IMR-90 (cell line): ENCODE measurements around the gene ZCCHC17. TPM values are rescaled to one million over a fixed set of nuclear protein-coding genes. Genes with fewer than 3 reads are reported as not detected.
A peak's percentile ranks its signal among the peaks of the same experiment; 100 is the strongest.

Experiments used
- ATAC-seq: fragments of 200-7000 bp; cut with Tn5 transposase; 2 replicates; pipeline ENCODE4 v1.9.1; 2020; ENCODE audit warnings: low read depth, mild to moderate bottlenecking, moderate library complexity
- BruUV-seq: library from RNA; stranded (reverse); fragments of 400-500 nt; replicated peaks from 2 replicates; lab custom pipeline; 2021; lab: Mats Ljungman, UMichigan
- CTCF ChIA-PET: fragments of 300-600 bp; formaldehyde crosslinking; extraction: SDS; loops from one replicate; lab custom pipeline; 2021; ENCODE audit warnings: antibody characterized with exemption; lab: Yijun Ruan, JAX
- POLR2A ChIA-PET: fragments of 300-600 bp; sonication (Branson Sonifier 250); formaldehyde crosslinking; loops from one replicate; lab custom pipeline; 2022; ENCODE audit warnings: antibody characterized with exemption; ENCODE audit not compliant: unreplicated experiment; lab: Charles Lee
- DNase-seq: peaks from one replicate; pipeline ENCODE4 v3.0.0; 2013
- H2AFZ ChIP-seq: replicated peaks from 2 replicates; pipeline ENCODE3; 2013; ENCODE audit warnings: low read length, mild to moderate bottlenecking; ENCODE audit not compliant: poor library complexity
- H2AK5ac ChIP-seq: 2 replicates; pipeline ENCODE4 v1.6.1; 2013; ENCODE audit warnings: low read depth, low read length, inconsistent platforms
- H2AK9ac ChIP-seq: replicated peaks from 2 replicates; pipeline ENCODE3; 2013; ENCODE audit warnings: mild to moderate bottlenecking, low read depth, low read length, moderate library complexity; ENCODE audit not compliant: poor library complexity
- H2BK120ac ChIP-seq: 2 replicates; pipeline ENCODE4 v1.6.1; 2013; ENCODE audit warnings: low read depth, low read length, inconsistent platforms
- H2BK15ac ChIP-seq: 3 replicates; pipeline ENCODE4 v1.6.1; 2013; ENCODE audit warnings: low read depth, low read length, inconsistent platforms
- H2BK20ac ChIP-seq: 2 replicates; pipeline ENCODE4 v1.6.1; 2013; ENCODE audit warnings: low read depth, mild to moderate bottlenecking, inconsistent platforms, low read length, moderate library complexity
- H2BK5ac ChIP-seq: 2 replicates; pipeline ENCODE4 v1.6.1; 2013; ENCODE audit warnings: mild to moderate bottlenecking, low read depth, low read length, inconsistent platforms; ENCODE audit not compliant: poor library complexity, severe bottlenecking
- H3K14ac ChIP-seq: replicated peaks from 2 replicates; pipeline ENCODE4 v1.6.1; 2013; ENCODE audit warnings: low read depth, low read length, inconsistent platforms
- H3K18ac ChIP-seq: 2 replicates; pipeline ENCODE4 v1.6.1; 2013; ENCODE audit warnings: low read depth, low read length, control low read depth
- H3K23ac ChIP-seq: 2 replicates; pipeline ENCODE4 v1.6.1; 2013; ENCODE audit warnings: low read depth, low read length, inconsistent platforms
- H3K27ac ChIP-seq: 2 replicates; pipeline ENCODE4 v1.5.1; 2013; ENCODE audit warnings: mild to moderate bottlenecking, control low read depth, low read length; ENCODE audit not compliant: insufficient read depth
- H3K27me3 ChIP-seq: 2 replicates; pipeline ENCODE4 v1.6.1; 2013; ENCODE audit warnings: low read length; ENCODE audit not compliant: control insufficient read depth, insufficient read depth
- H3K36me3 ChIP-seq: 2 replicates; pipeline ENCODE4 v1.6.1; 2013; ENCODE audit warnings: low read length, mixed read lengths; ENCODE audit not compliant: control insufficient read depth, insufficient read depth
- H3K4ac ChIP-seq: 2 replicates; pipeline ENCODE4 v1.6.1; 2013; ENCODE audit warnings: low read depth, low read length, inconsistent platforms
- H3K4me1 ChIP-seq: 2 replicates; pipeline ENCODE4 v1.6.1; 2013; ENCODE audit warnings: low read length, mixed read lengths; ENCODE audit not compliant: control insufficient read depth, insufficient read depth
- H3K4me2 ChIP-seq: 2 replicates; pipeline ENCODE4 v1.6.1; 2013; ENCODE audit warnings: low read depth, mild to moderate bottlenecking, control low read depth, low read length, moderate library complexity
- H3K4me3 ChIP-seq: 2 replicates; pipeline ENCODE4 v1.5.1; 2013; ENCODE audit warnings: low read depth, mild to moderate bottlenecking, control low read depth, low read length, moderate library complexity; ENCODE audit not compliant: insufficient read depth
- H3K56ac ChIP-seq: 2 replicates; pipeline ENCODE4 v1.6.1; 2013; ENCODE audit warnings: low read length, inconsistent platforms; ENCODE audit not compliant: insufficient read depth; ENCODE audit errors: extremely low read depth
- H3K79me1 ChIP-seq, 2 experiments: 2 replicates each; pipeline ENCODE4 v1.6.1; 2013; ENCODE audit warnings: low read length in 2 of 2, inconsistent platforms in 1 of 2, low read depth in 1 of 2
- H3K9ac ChIP-seq: 2 replicates; pipeline ENCODE4 v1.6.1; 2013; ENCODE audit warnings: low read depth, low read length, control low read depth
- H3K9me1 ChIP-seq: 2 replicates; pipeline ENCODE4 v1.6.1; 2013; ENCODE audit warnings: low read length, inconsistent platforms; ENCODE audit not compliant: insufficient read depth
- H3K9me3 ChIP-seq: 2 replicates; pipeline ENCODE4 v1.6.1; 2013; ENCODE audit warnings: low read length; ENCODE audit not compliant: control insufficient read depth, insufficient read depth
- H4K20me1 ChIP-seq: 2 replicates; pipeline ENCODE4 v1.6.1; 2013; ENCODE audit warnings: low read length, inconsistent platforms; ENCODE audit not compliant: insufficient read depth
- H4K5ac ChIP-seq: 2 replicates; pipeline ENCODE4 v1.6.1; 2013; ENCODE audit warnings: mild to moderate bottlenecking, low read depth, low read length, control low read depth
- H4K8ac ChIP-seq, 2 experiments: 2 replicates each; pipeline ENCODE4 v1.6.1; 2013; ENCODE audit warnings: low read depth in 2 of 2, low read length in 2 of 2, control low read depth in 1 of 2, inconsistent platforms in 1 of 2
- H4K91ac ChIP-seq: 2 replicates; pipeline ENCODE4 v1.6.1; 2013; ENCODE audit warnings: low read depth, low read length, inconsistent platforms; ENCODE audit not compliant: insufficient read depth
- CHD1 ChIP-seq: IDR thresholded peaks from 2 replicates; pipeline ENCODE4 v1.6.1; 2012; ENCODE audit warnings: low read depth, low read length, improper control_type of control experiment
- FOS ChIP-seq: fragments of 150-350 bp; IDR thresholded peaks from 2 replicates; pipeline ENCODE4 v1.6.1; 2016; ENCODE audit warnings: low read depth, low read length
- MAZ ChIP-seq: IDR thresholded peaks from 2 replicates; pipeline ENCODE4 v1.6.1; 2012; ENCODE audit warnings: low read depth, mild to moderate bottlenecking, low read length, improper control_type of control experiment, moderate library complexity, borderline replicate concordance
- RAD21 ChIP-seq: IDR thresholded peaks from 2 replicates; pipeline ENCODE4 v1.6.1; 2012; ENCODE audit warnings: low read length, improper control_type of control experiment
- RCOR1 ChIP-seq: IDR thresholded peaks from 2 replicates; pipeline ENCODE4 v1.6.1; 2012; ENCODE audit warnings: mild to moderate bottlenecking, low read length, improper control_type of control experiment; ENCODE audit not compliant: insufficient replicate concordance
- SMC3 ChIP-seq: fragments of 150-350 bp; IDR thresholded peaks from 2 replicates; pipeline ENCODE4 v1.6.1; 2016; ENCODE audit warnings: low read depth, mild to moderate bottlenecking, antibody characterized with exemption, low read length, moderate library complexity
- WGBS, 2 experiments: methylation state at CpG; one replicate each; pipeline versions ENCODE4 v1.1.5 to v1.1.7; 2013; ENCODE audit warnings: missing lambda C conversion rate in 2 of 2; ENCODE audit not compliant: insufficient read length in 1 of 2; ENCODE audit errors: extremely low coverage in 2 of 2; 5-methylcytosine and 5-hydroxymethylcytosine counted together
- dilution Hi-C: fragments of 300-500 bp; cut with HindIII; formaldehyde crosslinking; loops from one replicate; pipeline ENCODE4 v1.14.3; 2018; ENCODE audit warnings: low sequenced_read_pairs; ENCODE audit not compliant: unreplicated experiment
- in situ Hi-C: fragments of 300-500 bp; cut with MboI; formaldehyde crosslinking; loops from 3 replicates; pipeline ENCODE4 v1.14.3; 2019; ENCODE audit warnings: low sequenced_read_pairs, inconsistent platforms, mixed read lengths
- intact Hi-C: fragments of 100-400 bp; cut with micrococcal nuclease; formaldehyde crosslinking; loops from 2 replicates; pipeline ENCODE4 v1.10.0; 2022
- polyA plus RNA-seq, 3 experiments: library from polyadenylated mRNA; depleted of rRNA; stranded (reverse); fragments of >200 nt; gene quantifications; 2 replicates each; pipeline ENCODE4 v1.2.3, GENCODE V29; 2012; ENCODE audit warnings: low replicate concordance in 1 of 3
- total RNA-seq: library from RNA; depleted of rRNA; stranded (reverse); fragments of >200 nt; gene quantifications from 2 replicates; pipeline ENCODE4 v1.2.3, GENCODE V29; 2012
- TF ChIP-seq, protein P1 (sequence below): fragments of 150-350 bp; IDR thresholded peaks from 2 replicates; pipeline ENCODE4 v1.6.1; 2016; ENCODE audit warnings: low read depth, mild to moderate bottlenecking, low read length, moderate library complexity, borderline replicate concordance
- TF ChIP-seq, protein P2 (sequence below): conservative IDR thresholded peaks from 2 replicates; pipeline ENCODE4 v1.5.1; 2012; ENCODE audit warnings: mild to moderate bottlenecking, low read depth, low read length, improper control_type of control experiment

Gene ZCCHC17
- total and polyA plus RNA-seq, 2 of the 4 experiments (the other 2 are of a cell fraction): 48.4 to 48.9 TPM

DNA sequence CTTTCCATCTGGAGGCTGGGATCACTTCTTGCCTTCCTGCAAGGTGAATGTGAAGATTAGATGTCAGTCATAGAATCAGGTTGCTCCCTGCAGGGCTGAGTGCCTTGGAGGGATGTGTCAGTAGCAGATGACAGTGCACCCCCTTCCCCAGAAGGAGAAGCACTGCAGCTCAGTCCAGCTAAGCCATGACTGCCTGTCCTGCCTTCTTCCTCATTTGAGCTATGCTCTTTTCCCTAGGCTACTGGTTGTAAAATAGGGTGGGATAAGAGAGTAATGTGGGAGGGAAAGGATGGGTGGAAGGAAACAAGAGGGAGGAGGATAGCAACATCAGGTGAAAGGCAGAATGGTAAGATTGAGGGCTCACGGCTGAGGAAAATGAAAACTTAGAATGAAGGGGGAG is 87.1 kb downstream of the ZCCHC17 start:
- dilution Hi-C loops: no loop called here
- Histone ChIP-seq H3K4ac (no peak overlapping the region), H2BK15ac (no peak overlapping the region), H3K23ac (no peak overlapping the region), H3K27ac (no peak overlapping the region), H3K56ac (no peak overlapping the region), H3K4me2 (no peak overlapping the region), H4K5ac (no peak overlapping the region), H3K18ac (no peak overlapping the region), H2AFZ (peak overlapping the region; percentile 32), H3K36me3 (no peaks in the 10 kb centered on the region), H4K8ac (no peak overlapping the region), H4K20me1 (no peaks in the 10 kb centered on the region), H3K4me1 (peaks cover 2% of the 10 kb centered on the region; the same call in 1 of the 2 replicates), H2BK120ac (no peak overlapping the region), H2AK9ac (no peak overlapping the region), H2AK5ac (no peak overlapping the region), H3K9me1 (no peaks in the 10 kb centered on the region), H3K27me3 (peaks cover 5% of the 10 kb centered on the region; the same call in 1 of the 2 replicates), H3K79me1 (no peaks in the 10 kb centered on the region), H2BK5ac (no peak overlapping the region), H3K14ac (no peak overlapping the region; the same call in 1 of the 2 replicates), H3K4me3 (no peak overlapping the region), H2BK20ac (no peak overlapping the region), H3K9me3 (no peaks in the 10 kb centered on the region), H3K9ac (no peak overlapping the region), H4K91ac (no peak overlapping the region)
- in situ Hi-C loops: no loop called here
- BruUV-seq: no TSS peak
- WGBS, 2 experiments: no CpG with 5 or more reads among the region's 1 CpG
- TF ChIP-seq CHD1 (no peak), FOS (no peak), SMC3 (no peak), RAD21 (no peak), MAZ (no peak), RCOR1 (no peak)
- TF ChIP-seq, protein P1, sequence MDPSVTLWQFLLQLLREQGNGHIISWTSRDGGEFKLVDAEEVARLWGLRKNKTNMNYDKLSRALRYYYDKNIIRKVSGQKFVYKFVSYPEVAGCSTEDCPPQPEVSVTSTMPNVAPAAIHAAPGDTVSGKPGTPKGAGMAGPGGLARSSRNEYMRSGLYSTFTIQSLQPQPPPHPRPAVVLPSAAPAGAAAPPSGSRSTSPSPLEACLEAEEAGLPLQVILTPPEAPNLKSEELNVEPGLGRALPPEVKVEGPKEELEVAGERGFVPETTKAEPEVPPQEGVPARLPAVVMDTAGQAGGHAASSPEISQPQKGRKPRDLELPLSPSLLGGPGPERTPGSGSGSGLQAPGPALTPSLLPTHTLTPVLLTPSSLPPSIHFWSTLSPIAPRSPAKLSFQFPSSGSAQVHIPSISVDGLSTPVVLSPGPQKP: no peak
- TF ChIP-seq, protein P2, sequence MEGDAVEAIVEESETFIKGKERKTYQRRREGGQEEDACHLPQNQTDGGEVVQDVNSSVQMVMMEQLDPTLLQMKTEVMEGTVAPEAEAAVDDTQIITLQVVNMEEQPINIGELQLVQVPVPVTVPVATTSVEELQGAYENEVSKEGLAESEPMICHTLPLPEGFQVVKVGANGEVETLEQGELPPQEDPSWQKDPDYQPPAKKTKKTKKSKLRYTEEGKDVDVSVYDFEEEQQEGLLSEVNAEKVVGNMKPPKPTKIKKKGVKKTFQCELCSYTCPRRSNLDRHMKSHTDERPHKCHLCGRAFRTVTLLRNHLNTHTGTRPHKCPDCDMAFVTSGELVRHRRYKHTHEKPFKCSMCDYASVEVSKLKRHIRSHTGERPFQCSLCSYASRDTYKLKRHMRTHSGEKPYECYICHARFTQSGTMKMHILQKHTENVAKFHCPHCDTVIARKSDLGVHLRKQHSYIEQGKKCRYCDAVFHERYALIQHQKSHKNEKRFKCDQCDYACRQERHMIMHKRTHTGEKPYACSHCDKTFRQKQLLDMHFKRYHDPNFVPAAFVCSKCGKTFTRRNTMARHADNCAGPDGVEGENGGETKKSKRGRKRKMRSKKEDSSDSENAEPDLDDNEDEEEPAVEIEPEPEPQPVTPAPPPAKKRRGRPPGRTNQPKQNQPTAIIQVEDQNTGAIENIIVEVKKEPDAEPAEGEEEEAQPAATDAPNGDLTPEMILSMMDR: no peak
- no peak for ATAC-seq
- no peak for DNase-seq
- intact Hi-C loops: no loop called here
- ChIA-PET CTCF (interaction anchor here (1.3 kb wide), 1 partner anchor 12 kb away, joined by 4 read pairs; no protein-coding TSS in a partner anchor), POLR2A (no interaction called here)
